ENCODE data around the gene SUSD6. TPM values are rescaled to one million over a fixed set of nuclear protein-coding genes. Genes with fewer than 3 reads are reported as not detected.

SUSD6 gene
- polyA plus RNA-seq, 4 donors: 18.5 to 28.3 (median 21.4) TPM

DNA sequence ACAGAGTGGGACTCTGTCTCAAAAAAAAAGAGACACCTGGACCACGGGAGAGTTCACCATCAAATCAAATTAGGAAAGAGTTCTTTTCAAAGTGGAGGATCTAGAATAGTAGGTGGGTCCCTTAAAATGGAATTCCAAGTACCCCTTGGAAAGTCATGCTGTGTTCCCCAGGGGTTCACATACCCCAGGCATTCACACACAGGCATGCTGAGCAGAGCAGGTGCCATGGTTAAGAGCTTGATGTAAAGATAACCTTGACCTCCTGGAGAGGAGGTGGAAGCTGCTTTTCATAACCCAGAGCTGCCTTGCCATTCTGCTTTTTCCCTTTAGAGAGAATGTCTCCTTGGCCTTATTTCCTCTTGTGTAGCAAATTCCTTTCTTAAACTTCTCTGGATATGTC is 141.4 kb downstream of the SUSD6 start:
- no peak for DNase-seq (ENCODE audit: low read depth in 4 of 4, low spot score in 3 of 4)

DNA sequence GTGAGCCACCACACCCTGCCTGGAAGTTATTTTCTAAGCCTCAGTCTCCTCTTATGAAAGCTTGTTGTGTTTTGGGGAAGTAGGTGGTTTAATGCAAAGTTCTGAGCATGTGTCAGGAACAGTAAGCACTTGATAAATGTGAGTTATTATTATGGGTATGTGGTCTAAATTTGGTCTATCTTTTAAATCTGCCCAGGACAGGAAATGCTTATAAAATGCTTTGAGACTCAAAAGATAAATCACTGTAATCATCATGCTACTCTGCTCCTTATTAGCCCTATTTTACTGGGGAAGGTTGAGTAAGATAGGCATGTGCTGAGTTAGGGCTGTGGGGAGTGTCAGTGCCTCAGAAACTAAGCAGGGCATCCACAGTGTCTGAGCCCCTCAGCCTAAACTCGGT is 142.5 kb downstream of the SUSD6 start:
- DNase-seq (ENCODE audit: low read depth in 4 of 4, low spot score in 3 of 4): no peak

DNA sequence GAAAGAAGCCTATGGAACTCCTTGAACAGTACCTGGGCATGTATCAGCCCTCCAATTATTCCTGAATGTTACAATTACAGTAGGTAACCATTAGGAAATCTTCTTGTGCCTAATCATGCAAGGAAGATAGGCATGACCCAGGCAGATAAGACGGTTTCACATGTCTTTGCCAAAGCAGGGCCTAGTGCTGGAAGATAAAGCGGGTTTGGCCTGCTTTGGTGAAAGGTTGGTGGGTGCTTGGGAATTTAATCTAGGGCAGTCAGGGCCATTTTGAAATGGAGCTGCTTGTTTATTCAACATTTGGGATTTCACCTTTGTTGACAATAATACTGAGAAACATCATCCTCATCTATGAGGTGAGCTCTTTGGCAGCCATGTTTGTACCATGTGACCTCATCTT is 143.1 kb downstream of the SUSD6 start:
- no peak for DNase-seq (ENCODE audit: low read depth in 4 of 4, low spot score in 3 of 4)

DNA sequence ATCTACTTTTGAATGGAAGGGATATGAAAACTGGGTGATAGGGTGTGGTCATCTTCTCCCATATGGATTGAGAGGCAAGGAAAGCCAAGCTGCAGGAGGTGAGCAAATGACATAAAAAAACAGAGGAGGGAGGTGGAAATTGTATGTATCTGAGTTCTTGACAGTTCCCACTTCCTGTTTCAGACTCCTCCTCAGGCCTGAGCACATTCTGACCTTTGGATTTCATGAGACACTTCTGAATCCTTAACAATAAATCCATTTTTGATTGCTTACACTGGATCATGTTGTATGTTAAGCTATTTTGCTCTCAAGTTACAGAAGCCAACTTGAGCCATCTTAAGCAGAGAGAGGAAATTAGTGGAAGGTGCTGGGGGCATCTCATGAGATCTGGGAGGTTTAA is 143.9 kb downstream of the SUSD6 start:
- DNase-seq (ENCODE audit: low read depth in 4 of 4, low spot score in 3 of 4): no peak

DNA sequence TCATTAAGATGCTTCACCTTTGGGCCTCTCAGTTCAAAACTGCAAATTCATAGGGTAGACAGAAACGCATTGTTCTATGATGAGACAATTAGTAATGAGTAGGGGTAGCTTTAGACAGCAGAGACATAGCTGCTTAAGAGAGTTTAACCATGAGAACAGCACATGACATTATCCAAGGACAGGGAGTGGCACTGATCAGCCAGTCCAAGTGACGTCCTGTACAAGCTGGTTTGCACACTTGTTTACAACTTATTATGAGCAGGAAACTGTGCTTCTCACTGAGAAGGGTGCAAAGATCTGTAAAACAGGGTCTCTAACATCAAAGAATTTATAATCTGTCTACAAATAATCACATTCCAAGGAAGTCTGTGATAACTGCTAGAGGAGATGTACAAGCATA is 144.4 kb downstream of the SUSD6 start:
- DNase-seq (ENCODE audit: low read depth in 4 of 4, low spot score in 3 of 4): no peak

DNA sequence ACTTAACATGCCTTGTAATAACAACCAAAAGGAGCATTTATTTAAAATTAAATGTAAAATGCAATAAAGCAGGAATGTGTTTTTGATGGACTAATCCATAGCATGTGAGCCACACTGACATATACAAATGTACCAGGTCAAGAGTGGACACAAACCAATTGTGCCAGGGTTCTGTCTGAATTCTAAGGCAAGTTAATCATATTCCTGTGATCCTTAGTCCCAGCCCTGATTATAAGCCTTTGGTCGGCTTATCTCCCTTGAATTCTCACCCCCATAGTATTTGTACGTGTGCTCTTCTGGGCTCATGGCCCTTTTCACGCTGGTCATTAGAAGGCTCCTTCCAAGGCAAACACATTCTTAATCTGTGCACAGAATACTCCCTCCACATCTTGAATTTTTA is 144.9 kb downstream of the SUSD6 start:
- DNase-seq (ENCODE audit: low read depth in 4 of 4, low spot score in 3 of 4): no peak

DNA sequence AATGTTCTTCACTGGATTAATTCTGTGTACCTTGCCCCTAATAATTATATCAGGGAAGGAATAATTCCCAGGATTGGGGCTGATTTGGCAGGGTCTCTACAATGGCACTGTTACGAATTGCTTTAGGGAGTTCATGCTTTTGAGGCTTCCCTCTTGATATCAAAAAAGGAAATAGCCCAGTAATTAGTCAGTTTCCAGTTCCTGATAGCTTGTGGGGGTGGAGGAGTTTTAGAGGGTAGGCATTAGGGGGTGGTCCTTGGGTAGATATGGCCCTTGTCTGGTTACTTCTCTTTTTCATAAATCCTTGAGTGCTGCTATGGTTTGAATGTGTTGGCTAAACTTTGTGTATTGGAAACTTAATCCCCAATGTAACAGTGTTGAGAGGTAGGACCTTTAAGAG is 149.4 kb downstream of the SUSD6 start:
- no peak for DNase-seq (ENCODE audit: low read depth in 4 of 4, low spot score in 3 of 4)

DNA sequence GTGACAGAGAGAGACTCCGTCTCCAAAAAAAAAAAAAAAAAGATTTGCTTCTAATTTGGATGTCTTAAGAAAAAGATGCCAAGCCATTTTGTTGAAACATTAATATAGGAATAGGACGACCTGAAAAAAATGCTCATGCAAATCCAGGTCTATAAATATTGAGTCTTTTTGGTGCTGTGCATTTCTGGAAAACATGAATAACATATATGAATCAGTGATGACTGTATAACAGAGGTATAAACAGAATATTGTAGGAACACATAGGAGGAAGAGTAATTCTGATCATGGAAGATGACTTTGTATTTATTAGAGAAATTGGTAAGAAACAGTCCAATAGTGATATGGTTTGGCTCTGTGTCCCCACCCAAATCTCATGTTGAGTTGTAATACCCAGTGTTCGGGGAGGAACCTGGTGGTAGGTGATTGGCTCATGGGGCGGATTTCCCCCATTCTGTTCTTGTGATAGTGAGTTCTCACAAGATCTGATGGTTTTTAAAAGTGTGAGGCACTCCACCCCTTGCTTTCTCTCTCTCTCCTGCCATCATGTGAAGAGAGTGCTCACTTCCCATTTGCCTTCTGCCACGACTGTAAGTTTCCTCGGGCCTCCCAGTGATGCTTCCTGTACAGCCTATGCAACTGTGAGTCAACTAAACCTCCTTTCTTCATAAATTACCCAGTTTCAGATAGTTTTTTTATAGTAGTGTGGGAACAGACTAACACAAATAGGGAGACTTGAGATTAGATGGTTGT is 152.5 kb downstream of the SUSD6 start:
- no peak for DNase-seq (ENCODE audit: low read depth in 4 of 4, low spot score in 3 of 4)

Other genes with a start within 250 kb of the SUSD6 start
- gene ERH, start 213.3 kb upstream of the SUSD6 start, polyA plus RNA-seq (ENCODE audit: insufficient read length in 4 of 4): 100 to 1,000 TPM; 285 to 413 (median 343) TPM
- gene SLC39A9, start 212.9 kb upstream of the SUSD6 start, polyA plus RNA-seq (ENCODE audit: insufficient read length in 4 of 4): 10 to 100 TPM; 60.8 to 92.0 (median 82.7) TPM
- 1 to 10 TPM in 3 of 4 donors, under 1 TPM in 1; 0.31 to 5.9 (median 4.6) TPM for gene PLEKHD1, start 126.9 kb upstream of the SUSD6 start, polyA plus RNA-seq (ENCODE audit: insufficient read length in 4 of 4)
- gene CCDC177, start 36.7 kb upstream of the SUSD6 start, polyA plus RNA-seq (ENCODE audit: insufficient read length in 4 of 4): under 1 TPM; 0.08 to 0.31 (median 0.12) TPM
- 100 to 1,000 TPM; 490 to 755 (median 616) TPM for gene SRSF5, start 155.5 kb downstream of the SUSD6 start, polyA plus RNA-seq (ENCODE audit: insufficient read length in 4 of 4)
- gene SLC10A1, start 185.6 kb downstream of the SUSD6 start, polyA plus RNA-seq (ENCODE audit: insufficient read length in 4 of 4): under 1 TPM in 3 of 4 donors, not detected in 1; 0.10 to 0.20 (median 0.14) TPM